Spinal cord (tissue), 10 donors: Measurements from ENCODE around the gene TNFRSF19. TPM values are rescaled to one million over a fixed set of nuclear protein-coding genes. Genes with fewer than 3 reads are reported as not detected.

Experiments used
- DNase-seq, 6 donors: peaks; one replicate each; pipeline versions ENCODE4 v3.0.0 to v3.0.0-alpha.2; 2013 to 2015; ENCODE audit warnings: low spot score in 6 of 6, low read depth in 4 of 6
- H3K27ac ChIP-seq: one replicate; pipeline ENCODE4 v1.5.1; 2013; ENCODE audit warnings: low read depth, low read length, control low read depth
- H3K27me3 ChIP-seq: one replicate; pipeline ENCODE4 v1.6.1; 2013; ENCODE audit warnings: low read length; ENCODE audit not compliant: control insufficient read depth, insufficient read depth
- H3K36me3 ChIP-seq: one replicate; pipeline ENCODE4 v1.6.1; 2013; ENCODE audit warnings: low read length; ENCODE audit not compliant: control insufficient read depth, insufficient read depth
- H3K4me1 ChIP-seq: one replicate; pipeline ENCODE4 v1.6.1; 2013; ENCODE audit warnings: low read length; ENCODE audit not compliant: control insufficient read depth, insufficient read depth
- H3K4me3 ChIP-seq: one replicate; pipeline ENCODE4 v1.5.1; 2013; ENCODE audit warnings: low read depth, low read length, control low read depth
- H3K9me3 ChIP-seq: one replicate; pipeline ENCODE4 v1.6.1; 2013; ENCODE audit warnings: low read length; ENCODE audit not compliant: control insufficient read depth, insufficient read depth
- WGBS: methylation state at CpG from one replicate; pipeline ENCODE4 v1.1.5; 2013; ENCODE audit warnings: missing lambda C conversion rate; ENCODE audit not compliant: insufficient coverage; 5-methylcytosine and 5-hydroxymethylcytosine counted together
- polyA plus RNA-seq, 2 donors: library from polyadenylated mRNA; unstranded; fragments of 120-200 nt; gene quantifications; one replicate each; pipeline ENCODE4 v1.2.1, GENCODE V29; 2013; ENCODE audit not compliant: insufficient read length in 2 of 2
- total RNA-seq, 2 donors: library from RNA; depleted of rRNA in 1 of 2; stranded (reverse); fragments of 120-200 nt in 1 of 2; fragments of >200 nt in 1 of 2; gene quantifications; one replicate each; pipeline versions ENCODE4 v1.2.3 to v1.2.4, GENCODE V29; 2013 to 2014
- donor health status: healthy.

The TNFRSF19 gene
- total and polyA plus RNA-seq, 4 donors = 30.8 to 38.9 (median 34.3) TPM

DNA sequence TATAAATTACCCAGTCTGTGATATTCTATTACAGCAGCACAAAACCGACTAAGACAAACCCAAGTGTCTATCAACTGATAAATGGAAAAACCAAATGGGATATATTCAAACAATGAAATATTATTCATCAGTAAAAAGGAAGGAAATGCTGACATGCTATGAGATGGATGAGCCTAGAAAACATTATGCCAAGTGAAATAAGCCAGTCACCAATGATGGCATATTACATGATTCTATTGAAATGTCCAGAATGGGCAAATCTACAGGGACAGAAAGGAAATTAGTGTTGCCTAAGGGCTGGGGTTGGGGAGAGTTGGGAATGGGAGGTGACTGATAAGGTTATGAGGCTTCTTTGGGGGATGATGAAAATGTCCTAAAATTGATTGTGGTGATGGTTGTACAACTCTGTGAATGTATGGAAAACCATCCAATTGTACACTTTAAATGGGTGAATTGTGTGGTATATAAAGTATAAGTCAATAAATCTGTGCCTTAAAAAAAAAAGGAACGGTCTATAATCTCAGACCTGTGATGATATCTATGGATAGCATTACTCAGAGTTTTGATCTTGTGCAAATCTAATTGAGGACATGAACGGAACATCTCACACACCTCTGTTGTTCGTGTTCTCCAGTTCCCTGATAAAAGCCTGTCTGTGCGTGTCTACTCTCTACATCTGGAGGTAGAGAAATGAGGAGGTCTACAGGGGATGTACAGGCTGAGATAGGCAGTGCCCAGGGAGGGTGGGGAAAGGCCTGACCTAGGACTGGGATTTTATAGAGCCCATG, 49.0 kb downstream of the TNFRSF19 start:
- WGBS = 96% methylated on average over 3 of the region's 5 CpGs
- DNase-seq = no peak
- H3K4me3 ChIP-seq = no peak overlapping the region

DNA sequence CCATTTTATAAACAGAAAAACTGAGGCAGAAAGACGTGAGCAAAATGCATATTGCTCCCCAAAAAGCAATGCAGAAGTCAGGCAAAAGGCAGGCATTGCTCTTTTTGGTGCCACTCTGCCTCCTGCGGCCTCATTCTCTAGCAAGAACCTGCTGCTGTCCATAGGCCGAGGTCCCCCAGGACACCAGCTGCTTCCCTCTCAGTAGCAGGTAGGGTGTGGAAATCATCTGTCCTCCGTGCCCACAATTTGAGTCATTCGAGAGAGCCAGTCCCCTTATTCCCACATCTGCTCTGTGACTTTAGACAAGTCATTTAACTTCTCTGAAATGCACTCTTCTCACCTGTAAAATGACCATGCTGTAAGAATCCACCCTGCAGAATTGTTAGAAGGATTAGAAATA, 50.0 kb downstream of the TNFRSF19 start:
- peaks cover 12% of the 10 kb centered on the region for H3K36me3 ChIP-seq
- H3K4me3 ChIP-seq = no peak overlapping the region
- H3K27me3 ChIP-seq = no peaks in the 10 kb centered on the region
- 90% methylated on average over 3 of the region's 5 CpGs for WGBS
- H3K4me1 ChIP-seq = peaks cover 9% of the 10 kb centered on the region
- no peak for DNase-seq
- H3K9me3 ChIP-seq = no peaks in the 10 kb centered on the region
- H3K27ac ChIP-seq = no peak overlapping the region

More for the DNA sequence above, 49.0 kb downstream of the TNFRSF19 start:
- Histone ChIP-seq H3K27ac (no peak overlapping the region), H3K9me3 (no peaks in the 10 kb centered on the region), H3K36me3 (peaks cover 12% of the 10 kb centered on the region), H3K27me3 (no peaks in the 10 kb centered on the region), H3K4me1 (peaks cover 9% of the 10 kb centered on the region)

DNA sequence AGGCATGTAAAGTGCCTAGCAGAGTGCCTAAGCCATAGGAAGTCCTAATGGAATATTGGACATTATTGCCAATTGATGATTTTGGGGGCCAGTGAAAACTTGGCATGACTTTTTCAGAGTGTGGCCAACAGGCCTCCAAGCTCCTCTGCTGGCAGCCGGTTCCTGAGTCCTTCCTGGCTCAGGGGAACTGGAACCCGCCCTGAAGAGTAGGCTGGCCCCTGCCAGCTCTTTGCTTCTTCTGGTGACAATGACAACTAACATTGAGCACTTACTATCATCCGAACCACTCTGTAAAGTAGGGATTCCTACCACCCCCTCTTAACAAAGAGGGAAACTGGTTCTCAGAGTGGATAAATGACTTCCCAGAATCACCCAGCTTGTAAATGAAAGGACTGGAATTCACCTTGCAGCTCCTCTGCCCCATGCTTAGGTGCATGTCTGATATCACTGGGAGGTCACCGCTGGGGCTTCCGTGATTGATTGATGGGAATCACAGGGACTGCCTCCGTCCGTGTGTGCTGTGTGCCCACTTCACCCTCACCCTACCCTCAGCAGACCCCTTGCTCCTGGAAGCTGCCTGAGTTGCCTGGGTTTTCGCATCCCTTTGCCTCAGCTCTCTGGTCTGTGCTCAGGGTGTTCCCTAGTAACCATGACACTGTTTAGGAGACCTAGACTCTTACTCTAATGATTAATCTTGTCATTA, 50.6 kb downstream of the TNFRSF19 start:
- Histone ChIP-seq H3K4me1 (peaks cover 6% of the 10 kb centered on the region), H3K27ac (no peak overlapping the region), H3K4me3 (no peak overlapping the region), H3K9me3 (no peaks in the 10 kb centered on the region), H3K36me3 (peaks cover 12% of the 10 kb centered on the region), H3K27me3 (no peaks in the 10 kb centered on the region)
- 61% methylated on average over 6 of the region's 8 CpGs for WGBS
- DNase-seq = no peak

DNA sequence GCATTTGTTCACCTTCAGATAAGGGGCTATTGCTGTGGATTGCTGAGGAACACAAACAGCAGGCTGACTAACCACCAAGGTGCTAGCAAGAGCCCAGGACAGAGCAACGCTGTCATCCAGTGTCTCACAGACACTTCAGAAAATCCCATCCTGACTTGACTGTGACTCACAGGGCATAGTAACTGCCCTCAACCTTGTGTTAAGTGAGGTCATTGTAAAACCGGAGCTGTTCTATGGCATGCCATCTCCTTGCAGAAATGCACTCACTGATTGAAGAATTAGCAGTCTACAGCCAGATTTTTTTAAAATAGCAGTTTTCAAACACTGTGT, 51.1 kb downstream of the TNFRSF19 start:
- 50% methylated on average over 1 of the region's 2 CpGs for WGBS
- no peak for DNase-seq
- H3K4me3 ChIP-seq = no peak overlapping the region
- H3K27ac ChIP-seq = no peak overlapping the region
- no peaks in the 10 kb centered on the region for H3K9me3 ChIP-seq
- no peaks in the 10 kb centered on the region for H3K27me3 ChIP-seq
- peaks cover 12% of the 10 kb centered on the region for H3K36me3 ChIP-seq
- H3K4me1 ChIP-seq = peaks cover 4% of the 10 kb centered on the region

DNA sequence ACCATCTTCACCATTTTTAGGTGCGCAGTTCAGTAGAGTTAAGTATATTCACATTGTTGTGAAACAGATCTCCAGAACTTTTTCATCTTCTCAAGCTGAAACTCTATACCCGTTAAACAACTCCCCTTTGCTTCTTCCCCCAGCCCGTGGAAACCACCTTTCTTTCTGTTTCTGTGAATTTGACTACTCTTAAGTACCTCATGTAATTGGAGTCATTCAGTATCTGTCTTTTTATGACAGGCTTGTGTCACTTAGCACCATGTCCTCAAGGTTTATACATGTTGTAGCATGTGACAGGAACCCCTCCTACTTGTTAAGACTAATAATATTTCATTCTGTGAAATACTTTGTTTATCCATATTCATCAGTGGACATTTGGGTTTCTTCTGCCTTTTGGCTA, 52.8 kb downstream of the TNFRSF19 start:
- Histone ChIP-seq H3K9me3 (no peaks in the 10 kb centered on the region), H3K27ac (no peak overlapping the region), H3K4me3 (no peak overlapping the region), H3K27me3 (no peaks in the 10 kb centered on the region), H3K36me3 (peaks cover 6% of the 10 kb centered on the region), H3K4me1 (peaks cover 14% of the 10 kb centered on the region)
- WGBS = no CpG with 5 or more reads among the region's 3 CpGs
- DNase-seq = no peak

DNA sequence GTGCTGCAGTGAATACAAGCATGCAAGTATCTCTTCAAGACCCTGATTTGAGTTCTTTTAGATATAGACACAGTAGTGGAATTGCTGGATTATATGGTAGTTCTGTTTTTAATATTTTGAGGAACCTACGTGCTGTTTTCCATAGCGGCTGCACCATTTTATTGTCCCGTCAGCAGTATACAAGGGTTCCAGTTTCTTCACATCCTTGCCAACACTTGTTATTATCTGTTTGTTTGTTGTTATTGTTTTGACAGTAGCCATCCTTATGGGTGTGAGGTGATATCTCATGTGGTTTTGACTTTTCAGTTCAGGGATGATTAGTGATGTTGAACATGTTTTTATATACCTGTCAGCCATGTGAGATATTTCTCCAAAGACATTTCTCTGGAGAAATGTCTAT, 53.2 kb downstream of the TNFRSF19 start:
- no CpG with 5 or more reads among the region's 3 CpGs for WGBS
- no peak for DNase-seq
- H3K36me3 ChIP-seq = peaks cover 6% of the 10 kb centered on the region
- no peak overlapping the region for H3K4me3 ChIP-seq
- H3K27ac ChIP-seq = no peak overlapping the region
- peaks cover 14% of the 10 kb centered on the region for H3K4me1 ChIP-seq
- H3K27me3 ChIP-seq = no peaks in the 10 kb centered on the region
- no peaks in the 10 kb centered on the region for H3K9me3 ChIP-seq

DNA sequence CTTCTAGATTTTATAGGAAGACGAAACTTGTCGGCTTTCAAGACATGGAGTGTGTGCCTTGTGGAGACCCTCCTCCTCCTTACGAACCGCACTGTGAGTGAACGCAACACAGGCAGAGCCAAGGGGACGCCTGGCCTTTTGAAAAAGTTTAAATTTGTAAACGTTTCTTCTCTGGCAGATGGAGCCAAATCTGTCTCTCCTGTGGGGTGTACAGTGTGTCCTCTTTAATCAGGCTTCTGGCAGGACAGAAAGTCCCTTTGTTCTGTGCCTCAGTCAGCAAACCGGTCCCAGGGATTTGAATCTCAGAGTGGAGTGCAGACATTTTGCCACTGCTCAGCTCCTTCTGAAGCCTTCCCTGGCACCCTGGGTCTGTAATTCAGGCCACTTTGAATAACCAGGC, 56.5 kb downstream of the TNFRSF19 start:
- WGBS = 20% methylated on average over 2 of the region's 8 CpGs
- H3K27ac ChIP-seq = peak overlapping the region; percentile 91

DNA sequence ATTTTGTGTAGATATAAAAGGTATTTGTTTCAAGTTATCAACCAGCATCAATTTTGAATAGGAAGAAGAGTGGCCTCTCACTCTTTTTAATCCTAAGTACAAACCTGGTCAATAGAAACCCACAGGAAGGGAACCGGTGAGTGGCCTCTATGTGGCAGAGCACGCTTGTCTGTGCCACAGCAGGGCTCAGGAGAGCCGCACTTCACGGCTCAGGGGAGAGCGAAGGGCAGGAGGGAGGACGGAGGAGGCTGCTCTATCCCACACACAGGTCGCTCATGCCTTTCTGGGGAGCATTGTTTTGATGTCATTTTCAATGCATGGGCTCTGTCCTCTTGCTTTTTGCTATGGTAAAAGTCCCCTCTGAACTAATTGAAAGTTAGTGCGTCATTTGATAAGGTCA, 57.2 kb downstream of the TNFRSF19 start:
- no peak for DNase-seq
- peaks cover 8% of the 10 kb centered on the region for H3K36me3 ChIP-seq
- no peaks in the 10 kb centered on the region for H3K9me3 ChIP-seq
- H3K27me3 ChIP-seq = no peaks in the 10 kb centered on the region
- peak overlapping the region; percentile 91 for H3K27ac ChIP-seq
- H3K4me3 ChIP-seq = no peak overlapping the region
- WGBS = 20% methylated on average over 1 of the region's 8 CpGs
- H3K4me1 ChIP-seq = peaks cover 23% of the 10 kb centered on the region

More for the DNA sequence above, 56.5 kb downstream of the TNFRSF19 start:
- H3K9me3 ChIP-seq = no peaks in the 10 kb centered on the region
- no peak overlapping the region for H3K4me3 ChIP-seq
- H3K27me3 ChIP-seq = no peaks in the 10 kb centered on the region
- H3K36me3 ChIP-seq = peaks cover 8% of the 10 kb centered on the region
- DNase-seq = peak in 2 of 6 donors; percentile 74 to 77
- peaks cover 18% of the 10 kb centered on the region for H3K4me1 ChIP-seq

DNA sequence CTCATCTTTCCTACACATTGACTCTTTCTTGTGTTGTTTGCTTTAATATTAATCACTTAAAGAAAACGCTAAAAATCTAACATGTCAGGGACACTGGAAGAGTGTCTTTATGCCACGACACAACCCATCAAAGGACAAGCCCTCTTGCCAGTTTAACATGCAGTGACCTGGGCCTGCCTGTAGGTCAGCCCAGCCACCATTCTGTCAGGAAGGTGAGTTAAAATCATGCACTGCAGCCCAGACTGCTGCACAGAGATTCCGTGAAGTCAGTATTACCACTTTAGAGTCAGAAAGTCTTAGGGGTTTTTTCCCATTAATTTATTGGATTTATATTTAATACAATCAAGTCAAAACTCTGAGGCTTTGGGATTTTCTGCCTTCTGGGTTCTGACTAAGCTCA, 58.0 kb downstream of the TNFRSF19 start:
- Histone ChIP-seq H3K27ac (peak overlapping the region; percentile 37), H3K4me1 (peaks cover 23% of the 10 kb centered on the region), H3K27me3 (no peaks in the 10 kb centered on the region), H3K9me3 (no peaks in the 10 kb centered on the region), H3K36me3 (peaks cover 8% of the 10 kb centered on the region), H3K4me3 (no peak overlapping the region)
- WGBS = 86% methylated on average over 2 of the region's 3 CpGs
- DNase-seq = no peak
